Sigmoid colon (tissue), 4 donors: ENCODE measurements around the gene CCDC149.

Source experiments
- CTCF ChIP-seq, 4 experiments: fragments of 450-650 bp in 3 of 4; fragments of 200-600 bp in 1 of 4; IDR thresholded peaks; one replicate each; pipeline ENCODE4 v1.5.1; 2016 to 2019; ENCODE audit warnings: antibody characterized with exemption in 4 of 4, mild to moderate bottlenecking in 3 of 4, moderate library complexity in 2 of 4
- POLR2A ChIP-seq, 2 donors: fragments of 450-650 bp; IDR thresholded peaks; one replicate each; pipeline ENCODE4 v1.6.1; 2016; ENCODE audit warnings: antibody characterized with exemption in 2 of 2, mild to moderate bottlenecking in 2 of 2, moderate library complexity in 2 of 2
- POLR2AphosphoS5 ChIP-seq, 4 donors: sonication (generic); formaldehyde crosslinking; IDR thresholded peaks; one replicate each; pipeline ENCODE4 v1.6.1; 2017; ENCODE audit warnings: antibody characterized with exemption in 4 of 4

- TF ChIP-seq CTCF (IDR thresholded peaks at IDR 0.05) = no peak
- TF ChIP-seq POLR2AphosphoS5 (IDR thresholded peaks at IDR 0.05) = peak; percentile 61 to 73 (median 66)
- TF ChIP-seq POLR2A (IDR thresholded peaks at IDR 0.05) = no peak
Observed at GRCh38 chr4:24778464-24779225, 134.2 kb downstream of the CCDC149 start.
